Ectodermal cell (in vitro differentiated cells): ENCODE data around the gene CDH22.

ENCODE experiments used
- H3K27ac ChIP-seq: 2 replicates; pipeline ENCODE4 v1.7.0; 2013; ENCODE audit warnings: mild to moderate bottlenecking, low read depth, low read length; ENCODE audit not compliant: insufficient read depth, poor library complexity, severe bottlenecking
- H3K27me3 ChIP-seq: 2 replicates; pipeline ENCODE4 v1.7.0; 2013; ENCODE audit warnings: mild to moderate bottlenecking, low read length; ENCODE audit not compliant: insufficient read depth, control insufficient read depth, poor library complexity, severe bottlenecking
- H3K36me3 ChIP-seq: one replicate; pipeline ENCODE4 v1.7.0; 2013; ENCODE audit warnings: low read length; ENCODE audit not compliant: control insufficient read depth, insufficient read depth
- H3K4me1 ChIP-seq: one replicate; pipeline ENCODE4 v1.7.0; 2013; ENCODE audit warnings: low read length; ENCODE audit not compliant: control insufficient read depth, insufficient read depth
- H3K4me3 ChIP-seq: 2 replicates; pipeline ENCODE4 v1.7.0; 2013; ENCODE audit warnings: low read depth, low read length, control low read depth; ENCODE audit not compliant: insufficient read depth
- H3K9me3 ChIP-seq: 2 replicates; pipeline ENCODE4 v1.7.0; 2013; ENCODE audit warnings: mild to moderate bottlenecking, low read length, moderate library complexity; ENCODE audit not compliant: control insufficient read depth
- WGBS, 2 experiments: methylation state at CpG; one replicate each; pipeline ENCODE4 v1.1.7; 2013; ENCODE audit warnings: missing lambda C conversion rate in 2 of 2; 5-methylcytosine and 5-hydroxymethylcytosine counted together

Gene CDH22

DNA sequence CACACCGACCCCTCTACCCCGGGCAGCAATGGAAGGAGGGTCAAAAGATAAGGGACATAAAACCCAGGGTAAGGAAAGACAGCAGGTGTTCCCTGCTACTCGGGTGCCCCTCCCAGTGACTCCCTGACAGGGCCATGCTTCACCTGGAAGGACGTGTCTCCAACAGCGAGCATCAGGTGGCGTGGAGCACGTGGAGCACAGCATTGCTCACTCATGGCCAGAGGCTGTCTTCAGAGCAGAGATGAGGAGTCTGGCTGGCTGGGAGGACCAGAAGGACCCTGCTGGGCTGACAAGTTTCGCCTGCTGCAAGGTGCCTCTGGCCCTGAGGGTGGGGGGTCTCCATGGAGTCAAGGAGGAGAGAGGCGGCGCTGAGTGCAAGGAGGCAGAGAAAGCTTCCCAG is 15.3 kb upstream of the CDH22 start:
- H3K27ac ChIP-seq: no peak overlapping the region
- H3K36me3 ChIP-seq: no peaks in the 10 kb centered on the region
- no peak overlapping the region for H3K4me3 ChIP-seq
- WGBS, 2 experiments: 77 to 81% methylated on average over 10 of the region's 10 CpGs
- H3K9me3 ChIP-seq: no peaks in the 10 kb centered on the region
- H3K4me1 ChIP-seq: peaks cover 6% of the 10 kb centered on the region
- no peaks in the 10 kb centered on the region for H3K27me3 ChIP-seq

GRCh38 chr20:46322641-46323040 is 14.3 kb upstream of the CDH22 start:
- 82 to 86% methylated on average over 8 of the region's 8 CpGs for WGBS, 2 experiments
- Histone ChIP-seq H3K27me3 (no peaks in the 10 kb centered on the region), H3K4me1 (no peaks in the 10 kb centered on the region), H3K4me3 (no peak overlapping the region), H3K27ac (no peak overlapping the region), H3K9me3 (no peaks in the 10 kb centered on the region), H3K36me3 (no peaks in the 10 kb centered on the region)

DNA sequence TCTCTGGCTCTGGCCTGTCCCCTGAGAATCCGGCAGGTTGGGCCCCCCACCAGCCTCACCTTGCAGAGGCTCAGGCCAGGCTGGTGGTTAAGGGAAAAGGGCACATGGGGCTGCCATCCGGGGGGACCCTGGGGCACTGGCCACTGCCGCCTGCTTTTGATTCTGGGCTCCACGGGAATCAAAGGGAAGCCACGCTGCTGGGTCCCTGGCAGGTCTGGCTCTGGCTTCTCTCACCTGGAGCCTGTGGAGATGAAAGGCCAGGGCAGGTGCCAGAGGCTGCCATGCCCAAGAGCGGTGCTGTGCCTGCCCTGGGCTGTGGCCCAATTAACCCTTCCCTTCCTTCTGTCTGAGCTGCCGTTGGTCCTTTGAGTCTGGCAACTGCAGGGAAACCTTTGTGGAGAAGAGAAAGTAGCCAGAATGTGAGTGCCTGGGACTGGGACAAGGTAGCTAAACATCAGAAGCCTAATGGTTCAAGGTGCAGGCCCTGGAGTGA is 9.4 kb upstream of the CDH22 start:
- Histone ChIP-seq H3K27ac (no peak overlapping the region), H3K36me3 (no peaks in the 10 kb centered on the region), H3K9me3 (no peaks in the 10 kb centered on the region), H3K4me1 (peaks cover under 1% of the 10 kb centered on the region), H3K27me3 (peaks cover 30% of the 10 kb centered on the region), H3K4me3 (no peak overlapping the region)
- 79 to 82% methylated on average over 7 of the region's 7 CpGs for WGBS, 2 experiments

GRCh38 chr20:46316984-46317684 is 8.8 kb upstream of the CDH22 start:
- Histone ChIP-seq H3K27ac (no peak overlapping the region), H3K27me3 (peaks cover 36% of the 10 kb centered on the region), H3K36me3 (no peaks in the 10 kb centered on the region), H3K4me1 (peaks cover 6% of the 10 kb centered on the region), H3K4me3 (no peak overlapping the region), H3K9me3 (no peaks in the 10 kb centered on the region)
- 77 to 79% methylated on average over 24 of the region's 24 CpGs for WGBS, 2 experiments

DNA sequence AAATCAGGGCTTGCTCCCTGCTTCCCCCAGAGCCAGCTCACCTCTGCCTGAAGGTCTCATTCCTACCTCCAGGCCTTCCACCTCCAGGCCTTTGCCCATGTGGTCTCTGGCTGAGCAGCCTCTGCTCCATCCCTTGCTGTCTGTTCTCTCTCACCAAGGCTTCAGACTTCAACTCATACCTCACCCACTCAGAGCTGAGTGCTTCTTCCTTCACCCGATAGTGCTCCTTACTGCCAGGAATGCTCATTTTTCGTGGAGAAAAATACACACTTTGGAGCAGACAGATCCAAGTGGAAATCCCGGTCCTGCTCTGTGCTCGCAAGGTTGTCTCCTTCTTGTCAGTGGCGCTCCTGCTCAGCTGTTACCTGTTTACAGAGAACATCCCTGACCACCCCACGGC is 7.0 kb upstream of the CDH22 start:
- Histone ChIP-seq H3K36me3 (no peaks in the 10 kb centered on the region), H3K4me3 (no peak overlapping the region), H3K9me3 (no peaks in the 10 kb centered on the region), H3K27me3 (peaks cover 54% of the 10 kb centered on the region), H3K27ac (no peak overlapping the region), H3K4me1 (peaks cover 10% of the 10 kb centered on the region)
- 89 to 90% methylated on average over 6 of the region's 6 CpGs for WGBS, 2 experiments

DNA sequence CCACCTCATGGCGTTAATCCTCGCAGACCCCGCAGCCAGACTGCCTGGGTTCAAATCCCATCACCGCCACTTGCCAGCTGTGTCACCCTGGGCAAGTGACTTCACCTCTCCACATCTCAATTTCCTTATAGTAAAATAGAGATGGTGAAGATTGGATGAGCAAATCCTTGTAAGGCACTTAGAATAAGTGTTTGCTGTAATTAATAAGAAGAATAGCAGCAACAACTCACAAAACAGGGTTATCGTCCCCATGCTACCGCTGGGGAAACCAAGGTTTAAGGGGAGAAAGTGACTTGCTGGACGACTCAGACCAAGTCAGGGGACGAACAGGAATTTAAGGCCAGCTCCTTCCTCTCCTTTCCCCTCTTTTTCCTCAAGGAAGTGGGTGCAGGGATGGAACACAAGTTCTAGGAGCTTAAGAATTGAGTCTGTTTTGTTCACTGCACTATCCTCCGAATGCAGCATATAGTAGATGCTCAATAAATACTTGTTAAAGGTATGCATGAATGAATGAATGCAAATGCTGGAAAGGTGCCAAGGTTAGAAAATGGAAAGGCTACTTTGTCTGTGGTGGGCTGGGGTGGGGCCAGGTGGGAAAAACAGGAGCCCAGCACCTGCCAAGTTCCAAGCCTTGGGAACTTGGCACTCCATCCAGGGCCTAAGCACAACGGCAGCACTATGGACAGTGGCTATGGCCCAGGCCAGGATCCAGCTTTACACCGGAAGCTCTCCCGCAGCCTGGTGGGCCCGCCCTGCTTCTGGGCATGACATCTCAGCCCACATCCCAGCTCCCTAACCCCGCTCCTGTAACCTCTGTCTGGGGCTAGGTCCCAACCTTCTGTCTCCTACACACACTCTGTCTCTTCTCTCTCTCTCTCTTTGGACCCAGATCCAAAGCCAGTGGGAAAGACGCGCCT is 4.9 kb upstream of the CDH22 start:
- peak overlapping the region; percentile 35 for H3K4me3 ChIP-seq
- 57 to 60% methylated on average over 16 of the region's 16 CpGs for WGBS, 2 experiments
- H3K36me3 ChIP-seq: no peaks in the 10 kb centered on the region
- H3K27me3 ChIP-seq: peaks cover 75% of the 10 kb centered on the region
- no peaks in the 10 kb centered on the region for H3K9me3 ChIP-seq
- H3K27ac ChIP-seq: no peak overlapping the region
- peaks cover 14% of the 10 kb centered on the region for H3K4me1 ChIP-seq

- Histone ChIP-seq H3K4me1 (peaks cover 19% of the 10 kb centered on the region), H3K27me3 (peaks cover 84% of the 10 kb centered on the region), H3K4me3 (peak overlapping the region; percentile 35), H3K36me3 (no peaks in the 10 kb centered on the region), H3K9me3 (no peaks in the 10 kb centered on the region), H3K27ac (no peak overlapping the region)
- 1% methylated on average over 47 of the region's 47 CpGs for WGBS, 2 experiments
These were observed 4.0 kb upstream of the CDH22 start for GRCh38 chr20:46312075-46312944.

GRCh38 chr20:46311719-46312074 is 3.4 kb upstream of the CDH22 start:
- WGBS, 2 experiments: 12 to 22% methylated on average over 5 of the region's 5 CpGs
- no peaks in the 10 kb centered on the region for H3K36me3 ChIP-seq
- H3K9me3 ChIP-seq: no peaks in the 10 kb centered on the region

DNA sequence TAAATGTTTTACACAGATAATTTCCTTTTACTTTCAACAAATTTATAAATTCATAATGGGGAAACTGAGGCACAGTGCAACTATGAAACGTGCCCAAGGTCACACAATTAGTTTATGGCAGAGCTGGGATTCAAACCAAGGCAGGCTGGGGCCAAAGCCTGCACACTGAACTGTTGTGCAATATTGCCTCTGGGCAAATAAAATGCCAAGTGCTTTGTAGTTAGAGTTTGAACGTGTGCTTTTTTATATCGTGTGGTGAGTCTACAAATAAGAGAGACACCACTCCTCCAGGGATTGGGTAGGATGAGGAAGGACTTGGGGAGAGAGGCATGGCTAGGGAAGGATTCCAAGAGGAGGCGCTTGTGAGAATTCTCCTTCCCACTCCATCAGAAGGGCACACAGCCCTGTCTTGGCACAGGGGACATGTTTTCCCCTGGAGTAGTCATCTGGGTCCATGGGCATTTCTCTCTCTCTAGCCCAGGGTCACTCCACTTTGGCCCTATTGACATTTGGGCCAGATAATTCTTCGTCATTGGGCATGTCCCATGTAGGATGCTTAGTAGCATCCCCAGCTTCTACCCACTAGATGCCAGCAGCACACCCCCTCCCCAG is 2.8 kb upstream of the CDH22 start:
- WGBS, 2 experiments: 37% methylated on average over 5 of the region's 5 CpGs
- Histone ChIP-seq H3K4me1 (peaks cover 19% of the 10 kb centered on the region), H3K4me3 (no peak overlapping the region), H3K27ac (no peak overlapping the region), H3K9me3 (no peaks in the 10 kb centered on the region), H3K27me3 (peaks cover 95% of the 10 kb centered on the region), H3K36me3 (no peaks in the 10 kb centered on the region)

More at GRCh38 chr20:46311719-46312074, 3.4 kb upstream of the CDH22 start:
- Histone ChIP-seq H3K4me3 (no peak overlapping the region), H3K27me3 (peaks cover 90% of the 10 kb centered on the region), H3K4me1 (peaks cover 19% of the 10 kb centered on the region), H3K27ac (no peak overlapping the region)
